Kidney (tissue), 14 donors: ENCODE results near the gene FAM53B. TPM values are rescaled to one million over a fixed set of nuclear protein-coding genes. Genes with fewer than 3 reads are reported as not detected.
A peak's percentile ranks its signal among the peaks of the same experiment; 100 is the strongest.

Source experiments
- DNase-seq, 5 donors: peaks; one replicate each; pipeline ENCODE4 v3.0.0-alpha.2; 2013 to 2020
- FAIRE-seq: peaks from 2 replicates; lab custom pipeline; 2012; peaks lifted over from hg19 to GRCh38; lab: Jason Lieb, UNC
- H3K27ac ChIP-seq, 2 donors: one replicate each; pipeline ENCODE4 v1.7.0; 2013; ENCODE audit warnings: low read depth in 2 of 2, low read length in 2 of 2, inconsistent platforms in 1 of 2
- H3K27me3 ChIP-seq: one replicate; pipeline ENCODE4 v1.7.1; 2013; ENCODE audit warnings: low read length, inconsistent platforms; ENCODE audit not compliant: control insufficient read depth, insufficient read depth
- H3K36me3 ChIP-seq, 3 donors: one replicate each; pipeline versions ENCODE4 v1.7.0 to v1.7.1; 2013; ENCODE audit warnings: low read length in 3 of 3, control low read depth in 1 of 3, inconsistent platforms in 1 of 3; ENCODE audit not compliant: insufficient read depth in 3 of 3, control insufficient read depth in 2 of 3
- H3K4me1 ChIP-seq, 3 donors: one replicate each; pipeline versions ENCODE4 v1.7.0 to v1.7.1; 2013; ENCODE audit warnings: low read length in 3 of 3, inconsistent platforms in 1 of 3, low read depth in 1 of 3; ENCODE audit not compliant: control insufficient read depth in 2 of 3, insufficient read depth in 2 of 3
- H3K4me3 ChIP-seq, 3 donors: one replicate each; pipeline versions ENCODE4 v1.7.0 to v1.8.1; 2013; ENCODE audit warnings: low read length in 3 of 3, control low read depth in 1 of 3, inconsistent platforms in 1 of 3
- H3K9ac ChIP-seq, 3 donors: one replicate each; pipeline versions ENCODE4 v1.7.0 to v1.7.1; 2013; ENCODE audit warnings: low read length in 3 of 3, control low read depth in 1 of 3, inconsistent platforms in 1 of 3
- H3K9me3 ChIP-seq, 3 donors: one replicate each; pipeline versions ENCODE4 v1.7.0 to v1.7.1; 2013; ENCODE audit warnings: low read length in 3 of 3, control low read depth in 1 of 3, inconsistent platforms in 1 of 3; ENCODE audit not compliant: control insufficient read depth in 2 of 3, insufficient read depth in 1 of 3
- intact Hi-C: fragments of 100-400 bp; cut with DNase I; formaldehyde crosslinking; loops from one replicate; pipeline ENCODE4 v1.11.1; 2022
- polyA plus RNA-seq: library from polyadenylated mRNA; stranded (reverse); fragments of 350-450 nt; fragmentation: Illumina TruSeq; extraction: RNeasy Lipid Tissue Mini Kit (QIAGEN cat#74804); gene quantifications from one replicate; pipeline ENCODE4 v1.2.3, GENCODE V29; 2014; ENCODE audit warnings: low read depth, low replicate concordance; ENCODE audit not compliant: insufficient read depth
- total RNA-seq: library from RNA; stranded (reverse); fragmentation: NEBNext Ultra II Directional; extraction: Animal tissue kit (Norgen Biotek cat#: 25700); gene quantifications from one replicate; pipeline ENCODE4 v1.2.1, GENCODE V29; 2021
- TF ChIP-seq, protein P1 (sequence below): IDR thresholded peaks from 3 replicates; pipeline ENCODE4 v1.5.1; 2012; ENCODE audit warnings: mild to moderate bottlenecking, moderate library complexity, borderline replicate concordance; ENCODE audit not compliant: insufficient read depth; ENCODE audit errors: extremely low read depth
- donor health status: control.
- donor health status: control.
- donor health status: control.
- donor health status: control.
- donor health status: control.
- donor health status: DM: yes; HTN: yes; CAD: no.
- donor health status: Normal renal cell carcinoma (clear cell type).

Gene FAM53B
- total and polyA plus RNA-seq, 2 donors from 2014 or later: 11.8 to 30.0 TPM

DNA sequence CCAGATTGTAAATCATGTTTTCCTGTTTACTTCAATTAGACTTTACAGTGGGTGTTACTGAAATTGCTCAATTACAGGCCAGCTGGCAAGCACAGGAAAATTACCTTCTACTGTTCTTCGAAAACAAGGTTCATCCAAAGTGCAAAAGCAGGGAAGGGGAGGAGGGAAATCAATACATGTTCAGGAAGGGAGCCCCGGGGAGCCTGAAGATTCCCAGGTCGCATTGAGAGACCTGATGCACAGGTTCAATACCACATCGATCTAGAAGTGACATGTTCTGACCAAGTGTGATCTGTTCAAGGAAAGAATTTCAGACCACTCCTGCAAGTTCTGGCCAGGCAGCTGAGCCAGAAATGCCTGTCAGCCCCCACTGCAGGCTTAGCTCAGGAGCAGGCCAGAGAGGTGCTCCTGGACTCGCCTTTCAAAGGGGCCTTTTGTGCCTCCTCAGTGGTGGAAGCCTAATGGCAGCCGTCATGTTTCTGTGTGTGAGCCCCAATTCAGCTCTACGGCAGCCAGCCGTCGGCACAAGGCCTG, 35.9 kb downstream of the FAM53B start:
- intact Hi-C loops: no loop called here
- H3K9ac ChIP-seq: peak overlapping the region in 1 of 3 donors; percentile 60
- FAIRE-seq (no peak), DNase-seq (peak in 4 of 5 donors; percentile 48 to 75 (median 64))
- peak overlapping the region; percentile 84 to 87 for H3K27ac ChIP-seq
- no peaks in the 10 kb centered on the region for H3K9me3 ChIP-seq
- H3K4me1 ChIP-seq: peaks cover 6 to 82% (median 81%) of the 10 kb centered on the region in 3 donors
- TF ChIP-seq, protein P1, sequence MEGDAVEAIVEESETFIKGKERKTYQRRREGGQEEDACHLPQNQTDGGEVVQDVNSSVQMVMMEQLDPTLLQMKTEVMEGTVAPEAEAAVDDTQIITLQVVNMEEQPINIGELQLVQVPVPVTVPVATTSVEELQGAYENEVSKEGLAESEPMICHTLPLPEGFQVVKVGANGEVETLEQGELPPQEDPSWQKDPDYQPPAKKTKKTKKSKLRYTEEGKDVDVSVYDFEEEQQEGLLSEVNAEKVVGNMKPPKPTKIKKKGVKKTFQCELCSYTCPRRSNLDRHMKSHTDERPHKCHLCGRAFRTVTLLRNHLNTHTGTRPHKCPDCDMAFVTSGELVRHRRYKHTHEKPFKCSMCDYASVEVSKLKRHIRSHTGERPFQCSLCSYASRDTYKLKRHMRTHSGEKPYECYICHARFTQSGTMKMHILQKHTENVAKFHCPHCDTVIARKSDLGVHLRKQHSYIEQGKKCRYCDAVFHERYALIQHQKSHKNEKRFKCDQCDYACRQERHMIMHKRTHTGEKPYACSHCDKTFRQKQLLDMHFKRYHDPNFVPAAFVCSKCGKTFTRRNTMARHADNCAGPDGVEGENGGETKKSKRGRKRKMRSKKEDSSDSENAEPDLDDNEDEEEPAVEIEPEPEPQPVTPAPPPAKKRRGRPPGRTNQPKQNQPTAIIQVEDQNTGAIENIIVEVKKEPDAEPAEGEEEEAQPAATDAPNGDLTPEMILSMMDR: no peak
- H3K4me3 ChIP-seq: no peak overlapping the region
- H3K27me3 ChIP-seq: no peaks in the 10 kb centered on the region
- H3K36me3 ChIP-seq: peaks cover 0 to 3% (median 0%) of the 10 kb centered on the region in 3 donors

- Histone ChIP-seq H3K4me1 (peaks cover 6 to 87% (median 84%) of the 10 kb centered on the region in 3 donors), H3K4me3 (no peak overlapping the region), H3K27ac (peak overlapping the region; percentile 63 to 85), H3K9ac (peak overlapping the region in 1 of 3 donors; percentile 49), H3K9me3 (no peaks in the 10 kb centered on the region), H3K27me3 (no peaks in the 10 kb centered on the region), H3K36me3 (peaks cover 0 to 3% (median 0%) of the 10 kb centered on the region in 3 donors)
- intact Hi-C loops: no loop called here
- DNase-seq: no peak
- no peak for FAIRE-seq
- TF ChIP-seq, protein P1: no peak
These were observed 36.6 kb downstream of the FAM53B start for GRCh38 chr10:124707551-124707950.

GRCh38 chr10:124707144-124707467, 37.1 kb downstream of the FAM53B start:
- intact Hi-C loops: no loop called here
- FAIRE-seq (no peak), DNase-seq (no peak)
- peaks cover 0 to 3% (median 0%) of the 10 kb centered on the region in 3 donors for H3K36me3 ChIP-seq
- no peak overlapping the region for H3K4me3 ChIP-seq
- TF ChIP-seq, protein P1: no peak
- H3K27ac ChIP-seq: peak overlapping the region; percentile 63 to 85
- no peaks in the 10 kb centered on the region for H3K9me3 ChIP-seq
- peaks cover 6 to 91% (median 87%) of the 10 kb centered on the region in 3 donors for H3K4me1 ChIP-seq
- peak overlapping the region in 1 of 3 donors; percentile 49 for H3K9ac ChIP-seq
- H3K27me3 ChIP-seq: no peaks in the 10 kb centered on the region
